Smooth muscle cell (in vitro differentiated cells): Measurements from ENCODE around the gene MUCL3. TPM values are rescaled to one million over a fixed set of nuclear protein-coding genes. Genes with fewer than 3 reads are reported as not detected.
"Not testable (repeated sequence)": the region's sequence is repeated elsewhere in the genome, so short reads cannot be mapped to it uniquely, and the experiment has no call there.

Source experiments
- DNase-seq: peaks from one replicate; lab custom pipeline; 2025; ENCODE audit not compliant: unreplicated experiment; lab: John Stamatoyannopoulos, UW
- H2AFZ ChIP-seq: fragments of 200-600 bp; sonication (generic); 2 replicates; pipeline ENCODE4 v1.6.0; 2016; ENCODE audit warnings: antibody characterized with exemption, low read depth, mild to moderate bottlenecking
- H3F3A ChIP-seq: fragments of 200-600 bp; sonication (generic); 2 replicates; pipeline ENCODE4 v1.6.0; 2017; ENCODE audit warnings: antibody characterized with exemption, low read depth
- H3K27ac ChIP-seq: fragments of 200-600 bp; sonication (generic); 2 replicates; pipeline ENCODE4 v1.5.1; 2016; ENCODE audit warnings: low read depth, mild to moderate bottlenecking
- H3K27me3 ChIP-seq: fragments of 200-600 bp; sonication (generic); 2 replicates; pipeline ENCODE4 v1.6.1; 2016; ENCODE audit warnings: low read depth, mild to moderate bottlenecking
- H3K36me3 ChIP-seq: fragments of 200-600 bp; sonication (generic); 2 replicates; pipeline ENCODE4 v1.5.1; 2016; ENCODE audit warnings: low read depth
- H3K4me1 ChIP-seq: fragments of 200-600 bp; sonication (generic); 2 replicates; pipeline ENCODE4 v1.5.1; 2016; ENCODE audit warnings: low read depth
- H3K4me2 ChIP-seq: fragments of 200-600 bp; sonication (generic); 2 replicates; pipeline ENCODE4 v1.6.0; 2016; ENCODE audit warnings: mild to moderate bottlenecking
- H3K4me3 ChIP-seq: fragments of 200-600 bp; sonication (generic); 2 replicates; pipeline ENCODE4 v1.5.1; 2016; ENCODE audit warnings: mild to moderate bottlenecking
- H3K79me2 ChIP-seq: fragments of 200-600 bp; sonication (generic); 2 replicates; pipeline ENCODE4 v1.6.0; 2016; ENCODE audit warnings: low read depth, mild to moderate bottlenecking
- H3K9ac ChIP-seq: fragments of 200-600 bp; sonication (generic); 2 replicates; pipeline ENCODE4 v1.6.0; 2016; ENCODE audit warnings: low read depth
- H3K9me3 ChIP-seq: fragments of 200-600 bp; sonication (generic); replicated peaks from 2 replicates; pipeline ENCODE4 v1.5.1; 2016; ENCODE audit warnings: low read depth
- H4K20me1 ChIP-seq: fragments of 200-600 bp; sonication (generic); 2 replicates; pipeline ENCODE4 v1.6.0; 2016; ENCODE audit warnings: low read depth
- WGBS: methylation state at CpG from one replicate; pipeline ENCODE4 v1.1.7; 2016; ENCODE audit warnings: low lambda C conversion rate; 5-methylcytosine and 5-hydroxymethylcytosine counted together
- polyA plus RNA-seq: library from polyadenylated mRNA; unstranded; fragments of >200 nt; fragmentation: Nextera tagmentation; extraction: Ambion mirVana; gene quantifications from 2 replicates; pipeline ENCODE4 v1.2.1, GENCODE V29; 2016
- total RNA-seq: library from RNA; depleted of rRNA; stranded (reverse); fragments of >200 nt; gene quantifications from 2 replicates; pipeline ENCODE4 v1.2.3, GENCODE V29; 2014
- TF ChIP-seq, protein P1 (sequence below): fragments of 200-600 bp; sonication (generic); IDR thresholded peaks from 2 replicates; pipeline ENCODE4 v1.5.1; 2017; ENCODE audit warnings: borderline replicate concordance, mild to moderate bottlenecking, antibody characterized with exemption; ENCODE audit not compliant: insufficient read depth, poor library complexity, severe bottlenecking

MUCL3 gene
- total and polyA plus RNA-seq, 2 experiments from 2014 or later: 0.31 TPM; not detected in 1

DNA sequence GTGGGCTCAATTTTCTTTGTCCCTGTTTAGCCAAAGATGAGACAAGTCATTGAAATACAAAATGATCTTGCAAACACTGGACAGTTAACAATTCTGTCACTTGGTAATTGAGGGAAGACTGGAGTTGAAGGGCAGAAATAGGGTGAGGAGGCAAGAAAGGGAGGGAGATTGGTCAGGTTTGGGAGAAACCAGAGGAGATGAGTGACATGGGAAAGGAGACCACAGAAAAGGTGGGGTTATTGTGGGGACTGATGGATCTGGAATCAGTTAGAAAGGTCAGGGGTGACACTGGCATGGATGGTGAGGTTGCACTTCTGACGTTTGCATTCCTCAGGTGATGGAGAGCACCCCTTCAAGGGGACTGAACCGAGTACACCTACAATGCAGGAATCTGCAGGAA lies 32.1 kb upstream of the MUCL3 start:
- Histone ChIP-seq H3K4me2 (peak overlapping the region; percentile 94), H3K27ac (peak overlapping the region; percentile 74), H3K4me3 (peak overlapping the region; percentile 100), H2AFZ (peak overlapping the region; percentile 97), H3F3A (peaks cover 26% of the 10 kb centered on the region), H4K20me1 (no peaks in the 10 kb centered on the region), H3K79me2 (peaks cover 12% of the 10 kb centered on the region), H3K9me3 (no peaks in the 10 kb centered on the region), H3K9ac (peak overlapping the region; percentile 82), H3K4me1 (peaks cover 14% of the 10 kb centered on the region), H3K36me3 (no peaks in the 10 kb centered on the region), H3K27me3 (no peaks in the 10 kb centered on the region)
- no peak for DNase-seq
- TF ChIP-seq, protein P1, sequence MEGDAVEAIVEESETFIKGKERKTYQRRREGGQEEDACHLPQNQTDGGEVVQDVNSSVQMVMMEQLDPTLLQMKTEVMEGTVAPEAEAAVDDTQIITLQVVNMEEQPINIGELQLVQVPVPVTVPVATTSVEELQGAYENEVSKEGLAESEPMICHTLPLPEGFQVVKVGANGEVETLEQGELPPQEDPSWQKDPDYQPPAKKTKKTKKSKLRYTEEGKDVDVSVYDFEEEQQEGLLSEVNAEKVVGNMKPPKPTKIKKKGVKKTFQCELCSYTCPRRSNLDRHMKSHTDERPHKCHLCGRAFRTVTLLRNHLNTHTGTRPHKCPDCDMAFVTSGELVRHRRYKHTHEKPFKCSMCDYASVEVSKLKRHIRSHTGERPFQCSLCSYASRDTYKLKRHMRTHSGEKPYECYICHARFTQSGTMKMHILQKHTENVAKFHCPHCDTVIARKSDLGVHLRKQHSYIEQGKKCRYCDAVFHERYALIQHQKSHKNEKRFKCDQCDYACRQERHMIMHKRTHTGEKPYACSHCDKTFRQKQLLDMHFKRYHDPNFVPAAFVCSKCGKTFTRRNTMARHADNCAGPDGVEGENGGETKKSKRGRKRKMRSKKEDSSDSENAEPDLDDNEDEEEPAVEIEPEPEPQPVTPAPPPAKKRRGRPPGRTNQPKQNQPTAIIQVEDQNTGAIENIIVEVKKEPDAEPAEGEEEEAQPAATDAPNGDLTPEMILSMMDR: no peak
- 64% methylated on average over 2 of the region's 2 CpGs for WGBS

- H3K27me3 ChIP-seq, H3K36me3 ChIP-seq, H4K20me1 ChIP-seq, H3K9me3 ChIP-seq, H3K9ac ChIP-seq, H3K4me2 ChIP-seq, H3K27ac ChIP-seq, DNase-seq, H2AFZ ChIP-seq, H3K4me3 ChIP-seq: not testable (repeated sequence)
- Histone ChIP-seq H3K4me1 (peaks cover 23% of the 10 kb centered on the region), H3K79me2 (peaks cover 12% of the 10 kb centered on the region), H3F3A (peaks cover 26% of the 10 kb centered on the region)
- WGBS: 97% methylated on average over 12 of the region's 12 CpGs
Observed at GRCh38 chr6:30910473-30910872, 30.3 kb upstream of the MUCL3 start.

- TF ChIP-seq, protein P1: no peak
- Histone ChIP-seq H3K4me3 (no peak overlapping the region), H4K20me1 (no peaks in the 10 kb centered on the region), H3K4me1 (peaks cover 17% of the 10 kb centered on the region), H3K27me3 (no peaks in the 10 kb centered on the region), H3F3A (peaks cover 9% of the 10 kb centered on the region), H2AFZ (no peak overlapping the region), H3K4me2 (no peak overlapping the region), H3K27ac (no peak overlapping the region), H3K9ac (no peak overlapping the region), H3K9me3 (no peaks in the 10 kb centered on the region), H3K36me3 (no peaks in the 10 kb centered on the region), H3K79me2 (peaks cover 12% of the 10 kb centered on the region)
- DNase-seq: no peak
- 96% methylated on average over 8 of the region's 8 CpGs for WGBS
Observed at GRCh38 chr6:30912746-30913520, 27.8 kb upstream of the MUCL3 start.

- 12% methylated on average over 31 of the region's 31 CpGs for WGBS
Observed at GRCh38 chr6:30913721-30914075, 27.1 kb upstream of the MUCL3 start.

More at GRCh38 chr6:30913721-30914075, 27.1 kb upstream of the MUCL3 start:
- H3F3A ChIP-seq: peaks cover 9% of the 10 kb centered on the region
- TF ChIP-seq, protein P1: no peak
- peak overlapping the region; percentile 37 for H3K27ac ChIP-seq
- peaks cover 15% of the 10 kb centered on the region for H3K4me1 ChIP-seq
- no peaks in the 10 kb centered on the region for H3K9me3 ChIP-seq
- H4K20me1 ChIP-seq: no peaks in the 10 kb centered on the region
- H3K79me2 ChIP-seq: peaks cover 9% of the 10 kb centered on the region
- H3K4me2 ChIP-seq: peak overlapping the region; percentile 85
- no peak overlapping the region for H3K9ac ChIP-seq
- DNase-seq: no peak
- peak overlapping the region; percentile 46 for H3K4me3 ChIP-seq
- H3K27me3 ChIP-seq: no peaks in the 10 kb centered on the region
- no peaks in the 10 kb centered on the region for H3K36me3 ChIP-seq
- H2AFZ ChIP-seq: peak overlapping the region; percentile 64
